Stimulated activated naive B cell treated with anti-CD40 and anti-IgM and Interleukin-4, amounts not matched to agents 10 μg/mL and 1 μg/mL and 100 μg/mL, for 72 hours (primary cell): ENCODE data around the gene TM4SF4.
"Not testable (repeated sequence)": the region's sequence is repeated elsewhere in the genome, so short reads cannot be mapped to it uniquely, and the experiment has no call there.

ENCODE experiments used
- ATAC-seq, 2 donors: fragments of 150-1000 bp; cut with Tn5 transposase; replicated peaks; 2 replicates each; pipeline ENCODE4 v1.10.0; 2021; ENCODE audit warnings: moderate library complexity in 1 of 2
- DNase-seq: peaks from one replicate; pipeline ENCODE4 v3.0.0; 2021
- H3K27ac Mint-ChIP-seq: one replicate; pipeline ENCODE4 v1.8.0; 2022; ENCODE audit warnings: mild to moderate bottlenecking, mixed read lengths
- H3K27me3 Mint-ChIP-seq, 2 donors: one replicate each; pipeline ENCODE4 v1.8.0; 2022; ENCODE audit warnings: mixed read lengths in 2 of 2
- H3K36me3 Mint-ChIP-seq, 2 donors: one replicate each; pipeline ENCODE4 v1.8.0; 2022; ENCODE audit warnings: mixed read lengths in 2 of 2, mild to moderate bottlenecking in 1 of 2
- H3K4me1 Mint-ChIP-seq, 2 donors: one replicate each; pipeline ENCODE4 v1.8.0; 2022; ENCODE audit warnings: mixed read lengths in 2 of 2, mild to moderate bottlenecking in 1 of 2
- H3K4me3 Mint-ChIP-seq, 2 donors: one replicate each; pipeline ENCODE4 v1.8.0; 2022; ENCODE audit warnings: mild to moderate bottlenecking in 2 of 2, mixed read lengths in 2 of 2, moderate library complexity in 1 of 2
- H3K9me3 Mint-ChIP-seq, 2 donors: one replicate each; pipeline ENCODE4 v1.8.0; 2022; ENCODE audit warnings: mixed read lengths in 2 of 2, mild to moderate bottlenecking in 1 of 2

TM4SF4 gene

DNA sequence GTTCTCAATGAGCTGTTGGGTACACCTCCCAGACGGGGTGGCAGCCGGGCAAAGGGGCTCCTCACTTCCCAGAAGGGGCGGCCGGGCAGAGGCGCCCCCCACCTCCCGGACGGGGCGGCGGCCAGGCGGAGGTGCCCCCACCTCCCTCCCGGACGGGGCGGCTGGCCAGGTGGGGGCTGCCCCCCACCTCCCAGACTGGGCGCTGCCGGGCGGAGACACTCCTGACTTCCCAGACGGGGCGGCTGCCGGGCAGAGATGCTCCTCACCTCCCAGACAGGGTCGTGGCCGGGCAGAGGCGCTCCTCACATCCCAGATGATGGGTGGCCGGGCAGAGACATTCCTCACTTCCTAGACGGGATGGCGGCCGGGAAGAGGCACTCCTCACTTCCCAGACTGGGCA lies 29.6 kb upstream of the TM4SF4 start:
- H3K36me3 Mint-ChIP-seq, ATAC-seq, DNase-seq, H3K4me3 Mint-ChIP-seq, H3K27me3 Mint-ChIP-seq, H3K27ac Mint-ChIP-seq, H3K9me3 Mint-ChIP-seq: not testable (repeated sequence)
- peaks cover 4 to 11% of the 10 kb centered on the region in 2 donors for H3K4me1 Mint-ChIP-seq

DNA sequence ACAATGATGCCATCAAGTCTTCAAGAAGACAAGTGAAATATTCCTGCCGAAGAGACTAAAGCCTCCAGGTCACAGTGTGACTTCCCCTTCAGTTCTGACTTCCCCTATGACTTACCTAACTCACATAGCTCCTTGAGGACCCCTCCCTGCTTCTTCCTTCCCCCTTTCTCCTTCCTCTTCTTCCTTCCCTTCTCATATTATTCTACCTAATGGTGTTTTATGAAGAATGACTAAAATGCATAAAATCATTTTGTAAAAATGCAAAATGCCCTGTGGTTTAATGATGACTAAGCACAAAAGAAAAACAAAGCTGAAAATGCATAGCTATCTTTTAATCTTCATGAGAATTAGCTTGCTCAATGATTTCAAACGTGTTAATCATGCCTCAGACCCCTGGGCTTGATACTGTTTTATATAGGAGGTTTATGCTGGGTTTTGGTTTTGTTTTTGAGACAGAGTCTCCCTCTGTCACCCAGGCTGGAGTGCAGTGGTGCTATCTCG lies 26.1 kb upstream of the TM4SF4 start:
- Mint-ChIP-seq H3K9me3 (peaks cover 8 to 14% of the 10 kb centered on the region in 2 donors), H3K36me3 (no peaks in the 10 kb centered on the region), H3K27ac (no peak overlapping the region), H3K27me3 (no peaks in the 10 kb centered on the region), H3K4me1 (peaks cover 2 to 11% of the 10 kb centered on the region in 2 donors), H3K4me3 (no peak overlapping the region)
- peak in 1 of 2 donors; percentile 41 for ATAC-seq
- DNase-seq: no peak

DNA sequence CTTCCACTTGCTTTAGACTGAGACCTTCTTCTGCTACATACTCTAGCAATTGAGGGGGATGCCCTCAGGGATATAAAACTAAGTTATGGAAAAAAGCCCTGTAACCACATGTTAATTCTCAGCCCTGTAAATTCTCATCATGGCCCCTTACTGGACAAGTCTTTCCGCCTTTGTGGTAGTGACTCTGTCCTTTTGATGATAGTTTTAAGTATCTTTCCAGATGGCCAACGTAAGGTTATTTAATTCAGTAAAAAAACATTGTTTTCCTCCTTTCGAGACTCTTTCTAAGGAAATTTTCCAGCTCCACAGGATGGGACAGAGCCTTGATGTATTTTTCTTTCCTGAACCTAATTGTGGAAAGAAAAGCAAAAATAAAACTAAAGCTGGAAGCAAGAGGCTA lies 25.3 kb upstream of the TM4SF4 start:
- Mint-ChIP-seq H3K27me3 (no peaks in the 10 kb centered on the region), H3K36me3 (no peaks in the 10 kb centered on the region), H3K4me3 (no peak overlapping the region), H3K4me1 (peaks cover 2 to 11% of the 10 kb centered on the region in 2 donors), H3K27ac (no peak overlapping the region), H3K9me3 (peaks cover 8 to 14% of the 10 kb centered on the region in 2 donors)
- no peak for DNase-seq
- ATAC-seq: no peak

DNA sequence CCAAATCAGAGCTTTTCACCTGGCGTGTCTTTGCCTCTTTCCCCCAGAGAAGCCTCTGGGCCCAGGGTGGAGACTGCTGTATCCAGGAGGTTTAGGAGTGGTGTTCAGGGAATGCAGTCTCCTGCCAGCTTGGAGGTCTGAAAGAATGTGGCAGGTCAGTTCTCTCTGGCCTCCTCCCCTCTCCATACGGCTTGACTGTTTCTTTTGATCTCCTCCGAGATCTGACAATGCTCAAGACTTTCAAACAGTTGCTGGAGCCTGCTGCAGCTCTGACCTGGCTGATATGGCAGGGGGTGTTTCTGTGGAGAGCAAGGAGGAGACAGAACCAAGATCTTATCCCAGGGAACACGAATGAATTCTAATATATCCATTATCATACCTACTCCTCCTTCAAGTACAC lies 24.7 kb upstream of the TM4SF4 start:
- ATAC-seq (no peak), DNase-seq (no peak)
- H3K4me1 Mint-ChIP-seq: peaks cover 2 to 11% of the 10 kb centered on the region in 2 donors
- H3K4me3 Mint-ChIP-seq: no peak overlapping the region
- peaks cover 8 to 15% of the 10 kb centered on the region in 2 donors for H3K9me3 Mint-ChIP-seq
- H3K27ac Mint-ChIP-seq: no peak overlapping the region
- no peaks in the 10 kb centered on the region for H3K36me3 Mint-ChIP-seq
- peaks cover 0 to 2% of the 10 kb centered on the region in 2 donors for H3K27me3 Mint-ChIP-seq

DNA sequence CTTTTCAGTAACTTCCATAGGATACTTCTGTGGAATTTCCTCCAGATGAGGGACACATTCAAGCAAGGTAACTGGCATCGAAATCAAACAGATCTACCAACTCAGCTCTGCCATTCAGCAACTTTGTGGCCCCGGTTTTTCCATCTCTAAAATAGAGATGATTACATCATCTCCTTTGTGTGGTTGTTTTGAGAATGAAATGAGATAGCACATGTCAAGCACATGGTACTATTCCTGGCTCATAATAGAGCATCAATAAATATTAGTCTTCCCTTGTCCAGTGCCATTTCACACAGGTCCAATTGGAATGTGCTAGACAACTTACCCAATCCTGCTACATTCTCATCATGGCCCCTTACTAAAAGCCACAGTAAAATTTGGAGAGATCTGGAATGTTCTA lies 24.2 kb upstream of the TM4SF4 start:
- Mint-ChIP-seq H3K27ac (no peak overlapping the region), H3K36me3 (no peaks in the 10 kb centered on the region), H3K4me3 (no peak overlapping the region), H3K9me3 (peaks cover 8 to 16% of the 10 kb centered on the region in 2 donors), H3K4me1 (peaks cover 2 to 11% of the 10 kb centered on the region in 2 donors), H3K27me3 (peaks cover 0 to 4% of the 10 kb centered on the region in 2 donors)
- ATAC-seq (no peak), DNase-seq (no peak)

DNA sequence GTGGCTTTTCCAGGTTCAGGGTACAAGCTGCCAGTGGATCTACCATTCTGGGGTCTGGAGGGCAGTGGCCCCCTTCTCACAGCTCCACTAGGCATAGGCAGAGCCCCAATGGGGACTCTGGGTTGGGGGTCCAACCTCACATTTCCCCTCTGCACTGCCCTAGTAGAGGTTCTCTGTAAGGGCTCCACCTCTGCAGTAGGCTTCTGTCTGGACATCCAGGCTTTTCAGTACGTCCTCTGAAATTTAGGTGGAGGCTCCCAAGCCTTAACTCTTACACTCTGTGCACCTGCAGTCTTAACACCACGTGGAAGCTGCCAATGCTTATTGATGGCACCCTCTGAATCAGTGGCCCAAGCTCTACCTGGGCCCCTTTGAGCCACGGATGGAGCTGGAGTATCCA lies 22.5 kb upstream of the TM4SF4 start:
- Mint-ChIP-seq H3K9me3 (peaks cover 8 to 16% of the 10 kb centered on the region in 2 donors), H3K4me3 (no peak overlapping the region)

DNA sequence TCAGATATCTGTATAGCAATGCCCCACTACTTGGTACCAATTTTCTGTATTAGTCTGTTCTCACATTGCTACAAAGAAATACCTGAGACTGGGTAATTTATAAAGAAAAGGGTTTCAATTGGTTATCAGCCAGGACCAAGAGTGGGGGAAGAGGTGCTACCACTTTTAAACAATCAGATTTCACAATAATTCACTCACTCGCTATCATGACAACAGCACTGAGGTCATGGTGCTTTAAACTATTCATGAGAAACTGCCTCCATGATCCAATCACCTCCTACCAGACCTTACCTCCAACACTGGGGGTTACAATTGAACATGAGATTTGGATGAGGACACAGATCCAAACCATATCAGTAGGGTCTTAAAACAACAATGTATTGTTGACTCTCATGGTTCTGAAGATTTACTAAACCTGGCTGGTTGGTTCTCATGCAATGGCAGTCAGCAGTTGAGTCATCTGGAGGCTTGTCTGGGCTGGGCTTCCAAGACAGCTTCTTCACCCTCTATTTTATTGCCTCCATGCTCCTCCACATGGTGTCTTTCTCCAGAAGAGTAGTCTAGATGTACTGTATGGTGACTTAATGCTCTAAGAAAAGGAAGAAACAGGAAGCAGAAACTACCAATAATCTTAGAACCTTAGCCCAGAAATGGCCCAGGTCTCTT lies 21.2 kb upstream of the TM4SF4 start:
- Mint-ChIP-seq H3K9me3 (peaks cover 8 to 16% of the 10 kb centered on the region in 2 donors), H3K27ac (no peak overlapping the region), H3K4me1 (peaks cover 0 to 4% of the 10 kb centered on the region in 2 donors), H3K36me3 (no peaks in the 10 kb centered on the region), H3K27me3 (peaks cover 6 to 8% of the 10 kb centered on the region in 2 donors), H3K4me3 (no peak overlapping the region)
- no peak for DNase-seq
- ATAC-seq: no peak

More for the DNA sequence above, 22.5 kb upstream of the TM4SF4 start:
- ATAC-seq: no peak
- H3K4me1 Mint-ChIP-seq: peaks cover 2 to 11% of the 10 kb centered on the region in 2 donors
- DNase-seq: no peak
- H3K27me3 Mint-ChIP-seq: peaks cover 6 to 8% of the 10 kb centered on the region in 2 donors
- H3K27ac Mint-ChIP-seq: no peak overlapping the region
- no peaks in the 10 kb centered on the region for H3K36me3 Mint-ChIP-seq

DNA sequence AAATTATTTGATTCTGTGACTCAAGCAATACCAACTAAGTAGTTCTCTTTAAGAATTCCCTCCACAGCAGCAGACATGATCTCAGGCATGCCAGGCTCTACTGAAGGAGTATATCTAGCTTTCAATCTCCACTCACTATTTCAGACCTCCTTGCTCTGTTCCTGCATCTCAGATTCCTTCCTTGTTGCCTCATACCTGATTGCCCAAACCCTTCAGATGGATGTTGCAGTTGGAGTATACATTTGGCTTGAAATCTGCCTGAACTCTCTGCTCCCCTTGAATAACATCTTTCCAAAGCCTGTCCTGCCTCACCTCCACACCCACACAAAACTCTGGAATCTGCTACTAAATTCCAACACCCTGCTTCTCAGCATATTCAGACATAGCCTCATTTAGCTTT lies 19.8 kb upstream of the TM4SF4 start:
- Mint-ChIP-seq H3K36me3 (no peaks in the 10 kb centered on the region), H3K4me3 (no peak overlapping the region), H3K9me3 (peaks cover 8 to 16% of the 10 kb centered on the region in 2 donors), H3K27me3 (peaks cover 6 to 8% of the 10 kb centered on the region in 2 donors), H3K27ac (no peak overlapping the region), H3K4me1 (no peaks in the 10 kb centered on the region)
- no peak for DNase-seq
- no peak for ATAC-seq

DNA sequence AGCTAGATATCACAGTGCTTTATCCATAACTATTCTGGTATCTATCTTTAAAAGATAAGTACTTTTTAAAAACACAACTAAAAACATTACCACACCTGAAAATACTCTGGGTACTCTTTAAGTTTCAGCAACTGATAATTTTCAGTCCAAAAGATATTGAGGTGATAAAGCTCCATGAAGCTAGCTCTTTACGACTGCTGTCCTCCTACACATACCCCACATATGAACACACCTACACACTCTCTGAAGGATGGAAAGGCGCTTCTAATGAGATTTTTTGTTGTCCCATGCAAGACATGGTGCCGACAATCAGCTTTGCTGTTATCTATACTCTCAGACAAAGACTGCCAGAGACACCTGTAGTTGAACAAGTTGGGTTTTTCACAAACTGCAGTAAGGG lies 19.1 kb upstream of the TM4SF4 start:
- Mint-ChIP-seq H3K27ac (no peak overlapping the region), H3K36me3 (no peaks in the 10 kb centered on the region), H3K9me3 (peaks cover 8 to 16% of the 10 kb centered on the region in 2 donors), H3K27me3 (peaks cover 6 to 8% of the 10 kb centered on the region in 2 donors), H3K4me3 (no peak overlapping the region), H3K4me1 (no peaks in the 10 kb centered on the region)
- DNase-seq: no peak
- ATAC-seq: no peak

DNA sequence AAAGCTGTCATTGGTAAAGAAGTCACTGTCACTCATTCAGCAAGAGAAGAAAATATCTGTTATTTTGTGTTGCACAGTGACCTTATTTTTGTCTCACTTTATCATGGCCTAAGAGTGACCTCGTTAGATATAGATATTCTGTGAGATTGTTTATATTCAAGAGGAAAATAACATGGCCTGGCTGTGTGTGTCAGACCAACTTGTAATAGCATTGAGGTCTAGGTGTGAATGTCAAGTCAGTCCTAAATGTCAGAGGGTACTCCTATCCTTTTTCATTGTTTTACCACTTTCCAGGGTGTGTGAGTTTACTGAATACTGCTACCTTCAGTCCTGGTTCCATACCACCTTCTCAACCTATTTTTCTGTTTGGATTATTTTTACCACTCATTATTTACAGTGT lies 18.5 kb upstream of the TM4SF4 start:
- Mint-ChIP-seq H3K27me3 (peaks cover 6 to 8% of the 10 kb centered on the region in 2 donors), H3K36me3 (no peaks in the 10 kb centered on the region), H3K27ac (no peak overlapping the region), H3K4me1 (no peaks in the 10 kb centered on the region), H3K9me3 (peaks cover 8 to 16% of the 10 kb centered on the region in 2 donors), H3K4me3 (no peak overlapping the region)
- DNase-seq (no peak), ATAC-seq (no peak)

DNA sequence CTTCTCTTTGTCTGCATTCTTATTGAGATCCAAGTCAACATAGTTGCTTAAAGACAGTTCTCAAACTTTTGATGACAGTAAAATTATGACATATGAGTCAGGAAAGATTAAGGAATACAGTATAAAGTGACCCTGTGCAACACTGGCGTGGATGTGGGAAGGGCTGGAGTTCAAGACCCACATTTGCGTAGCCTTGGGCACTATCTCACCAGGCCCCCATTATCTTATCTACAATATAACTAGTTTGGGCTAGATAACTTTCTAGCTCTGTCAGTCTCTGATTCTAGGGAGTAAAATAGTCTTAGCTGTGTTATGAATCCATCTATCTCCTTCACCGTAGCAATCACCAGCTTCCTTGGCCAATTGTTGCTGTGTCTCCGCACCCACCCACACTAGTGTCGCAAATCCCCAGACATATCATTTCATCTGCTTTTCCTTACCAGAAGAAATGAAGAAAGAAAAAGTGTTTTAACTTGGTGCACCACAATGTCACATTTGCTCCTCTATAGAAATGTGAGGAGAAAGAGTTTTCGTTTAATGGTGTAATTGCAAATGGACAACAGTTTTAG lies 14.9 kb upstream of the TM4SF4 start:
- ATAC-seq (no peak), DNase-seq (no peak)
- no peak overlapping the region for H3K4me3 Mint-ChIP-seq
- H3K27me3 Mint-ChIP-seq: peaks cover 6 to 8% of the 10 kb centered on the region in 2 donors
- H3K27ac Mint-ChIP-seq: no peak overlapping the region
- H3K36me3 Mint-ChIP-seq: no peaks in the 10 kb centered on the region
- H3K4me1 Mint-ChIP-seq: no peaks in the 10 kb centered on the region
- H3K9me3 Mint-ChIP-seq: peaks cover 0 to 2% of the 10 kb centered on the region in 2 donors

DNA sequence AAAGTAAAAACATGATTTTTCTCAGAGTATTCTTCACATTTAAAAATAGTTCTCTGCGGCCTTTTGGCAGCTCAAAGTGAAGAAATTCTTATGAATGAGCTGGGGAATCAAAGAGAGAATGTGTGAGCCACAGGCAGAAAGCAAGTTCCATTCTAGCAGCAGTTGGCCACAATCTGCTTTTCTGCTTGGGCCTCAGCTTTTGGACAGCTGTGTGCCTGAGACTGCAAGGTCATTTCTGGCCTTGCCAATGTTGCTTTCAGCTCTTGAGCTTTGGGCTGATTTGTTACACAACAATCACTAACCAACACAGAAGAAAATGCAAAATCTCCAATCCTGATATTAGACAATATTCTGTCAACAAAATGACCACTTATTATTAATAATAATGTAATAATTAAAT lies 14.4 kb upstream of the TM4SF4 start:
- Mint-ChIP-seq H3K4me1 (no peaks in the 10 kb centered on the region), H3K4me3 (no peak overlapping the region), H3K36me3 (no peaks in the 10 kb centered on the region), H3K9me3 (no peaks in the 10 kb centered on the region), H3K27ac (no peak overlapping the region), H3K27me3 (peaks cover 5 to 6% of the 10 kb centered on the region in 2 donors)
- DNase-seq: no peak
- ATAC-seq: no peak

DNA sequence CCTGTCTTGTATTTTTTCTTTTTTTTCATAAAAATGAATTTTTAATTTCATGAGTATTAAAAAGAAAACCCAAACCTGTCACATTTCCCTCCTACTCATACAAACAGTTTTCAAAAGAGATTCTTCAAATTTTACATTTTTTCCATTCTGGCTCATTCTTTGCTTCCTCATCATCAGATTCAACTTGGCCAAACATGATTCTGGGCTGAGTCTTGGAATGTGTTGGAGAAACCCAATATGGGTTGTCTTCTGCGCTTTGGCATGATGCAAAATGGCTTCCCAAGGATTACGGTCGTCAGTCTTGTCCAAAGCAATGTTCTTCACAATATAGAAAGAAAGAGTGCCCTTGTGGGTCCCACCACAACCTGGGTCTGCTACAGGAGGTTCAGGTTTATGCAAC lies 12.4 kb upstream of the TM4SF4 start:
- no peak overlapping the region for H3K4me3 Mint-ChIP-seq

DNA sequence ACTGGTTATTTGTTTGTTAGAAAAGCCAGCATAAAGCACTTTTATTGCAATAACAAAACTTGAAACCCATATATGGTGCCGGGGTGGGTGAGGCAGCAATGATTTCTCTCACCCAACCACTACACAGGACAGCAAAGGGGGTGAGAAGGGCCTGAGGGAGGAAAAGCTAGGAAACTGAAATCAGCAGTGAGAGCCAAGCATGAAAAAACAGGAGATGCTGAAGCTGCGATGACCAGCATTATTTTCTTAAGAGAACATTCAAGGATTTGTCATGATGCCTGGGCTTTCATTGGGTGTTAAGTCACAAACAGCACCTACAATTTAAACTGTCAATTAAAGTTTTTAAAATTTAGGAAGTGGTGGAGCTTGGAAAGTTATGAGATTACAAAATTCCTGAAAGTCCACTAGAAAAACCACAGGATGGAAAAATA lies 11.9 kb upstream of the TM4SF4 start:
- no peaks in the 10 kb centered on the region for H3K4me1 Mint-ChIP-seq
- no peak overlapping the region for H3K4me3 Mint-ChIP-seq
- no peaks in the 10 kb centered on the region for H3K9me3 Mint-ChIP-seq
- H3K27ac Mint-ChIP-seq: no peak overlapping the region
- ATAC-seq: no peak
- no peaks in the 10 kb centered on the region for H3K27me3 Mint-ChIP-seq
- H3K36me3 Mint-ChIP-seq: no peaks in the 10 kb centered on the region
- DNase-seq: no peak

More for the DNA sequence above, 12.4 kb upstream of the TM4SF4 start:
- ATAC-seq: no peak
- Mint-ChIP-seq H3K4me1 (no peaks in the 10 kb centered on the region), H3K9me3 (no peaks in the 10 kb centered on the region), H3K27ac (no peak overlapping the region), H3K36me3 (no peaks in the 10 kb centered on the region), H3K27me3 (no peaks in the 10 kb centered on the region)
- no peak for DNase-seq

DNA sequence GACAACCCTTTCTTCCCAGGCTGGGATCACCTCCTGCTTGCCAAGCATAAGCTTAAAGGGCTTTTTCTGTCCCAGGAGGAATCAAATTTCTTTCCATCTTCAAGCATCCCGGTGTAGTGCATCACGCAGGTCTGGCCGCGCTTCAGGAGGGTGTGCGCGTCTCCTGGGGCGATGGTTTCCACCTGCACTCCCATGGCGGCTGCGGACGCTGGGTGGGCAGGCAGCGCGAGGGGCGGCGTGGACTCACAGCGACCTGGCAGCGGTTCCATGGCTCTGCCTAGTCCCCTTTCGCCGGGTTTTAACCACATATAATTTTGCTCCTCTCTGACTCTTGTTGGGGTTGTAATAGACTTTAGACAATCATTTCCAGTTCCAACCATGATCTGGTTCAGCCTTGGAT lies 10.6 kb upstream of the TM4SF4 start:
- Mint-ChIP-seq H3K4me1 (no peaks in the 10 kb centered on the region), H3K36me3 (no peaks in the 10 kb centered on the region), H3K27ac (no peak overlapping the region), H3K27me3 (no peaks in the 10 kb centered on the region), H3K4me3 (no peak overlapping the region), H3K9me3 (no peaks in the 10 kb centered on the region)
- ATAC-seq (no peak), DNase-seq (no peak)
